Stomach (tissue), 4 donors: ENCODE results near the gene ZNF787.

Experiments
- CTCF ChIP-seq, 7 experiments: fragments of 450-650 bp in 4 of 7; fragments of 200-600 bp in 3 of 7; sonication (generic) in 3 of 7; IDR thresholded peaks; one replicate each; pipeline ENCODE4 v1.5.1; 2016 to 2019; ENCODE audit warnings: antibody characterized with exemption in 7 of 7, control low read depth in 2 of 7, mild to moderate bottlenecking in 1 of 7
- POLR2A ChIP-seq, 4 donors: fragments of 450-650 bp; IDR thresholded peaks; one replicate each; pipeline ENCODE4 v1.6.1; 2016; ENCODE audit warnings: antibody characterized with exemption in 4 of 4, control low read depth in 2 of 4, mild to moderate bottlenecking in 1 of 4, moderate library complexity in 1 of 4

- peak in 5 of 7 experiments; percentile 56 to 87 (median 77) for TF ChIP-seq CTCF (IDR thresholded peaks at IDR 0.05)
- TF ChIP-seq POLR2A (IDR thresholded peaks at IDR 0.05) = no peak
Measured at GRCh38 chr19:56066152-56067023, 54.7 kb downstream of the ZNF787 start.
